Tibial nerve (tissue), 3 donors: ENCODE results near the gene NANP.

Experiments
- CTCF ChIP-seq, 5 experiments: fragments of 200-600 bp in 3 of 5; fragments of 450-650 bp in 2 of 5; sonication (generic) in 3 of 5; IDR thresholded peaks; one replicate each; pipeline ENCODE4 v1.5.1; 2016 to 2019; ENCODE audit warnings: antibody characterized with exemption in 5 of 5, mild to moderate bottlenecking in 3 of 5, moderate library complexity in 2 of 5
- POLR2A ChIP-seq, 2 donors: fragments of 450-650 bp; IDR thresholded peaks; one replicate each; pipeline ENCODE4 v1.6.1; 2017; ENCODE audit warnings: antibody characterized with exemption in 2 of 2, mild to moderate bottlenecking in 2 of 2, moderate library complexity in 2 of 2

- TF ChIP-seq CTCF (IDR thresholded peaks at IDR 0.05) (no peak), POLR2A (IDR thresholded peaks at IDR 0.05) (no peak)
These were observed 31.5 kb downstream of the NANP start for GRCh38 chr20:25592135-25592852.
